Neural cell (in vitro differentiated cells): ENCODE measurements around the gene TMEM132E. TPM values are rescaled to one million over a fixed set of nuclear protein-coding genes. Genes with fewer than 3 reads are reported as not detected.

Source experiments
- H2AFZ ChIP-seq: fragments of 200-600, 300-800 bp; sonication (generic), shearing (Covaris generic); 2 replicates; pipeline ENCODE4 v1.6.0; 2014; ENCODE audit warnings: low read depth, mild to moderate bottlenecking, antibody characterized with exemption, low read length, moderate library complexity
- H3F3A ChIP-seq: fragments of 200-600 bp; shearing (Covaris generic); 2 replicates; pipeline ENCODE4 v1.6.1; 2016; ENCODE audit warnings: mild to moderate bottlenecking, moderate library complexity, mixed read lengths, antibody characterized with exemption, low read length; ENCODE audit not compliant: insufficient read depth, poor library complexity, severe bottlenecking
- H3K27ac ChIP-seq: fragments of 200-600, 300-800 bp; sonication (generic), shearing (Covaris generic); 2 replicates; pipeline ENCODE4 v1.5.1; 2014; ENCODE audit warnings: mild to moderate bottlenecking, low read length, moderate library complexity
- H3K27me3 ChIP-seq: fragments of 300-800, 200-600 bp; sonication (generic), shearing (Covaris generic); 2 replicates; pipeline ENCODE4 v1.6.0; 2014; ENCODE audit warnings: mild to moderate bottlenecking, low read depth, low read length, moderate library complexity; ENCODE audit not compliant: insufficient read depth
- H3K36me3 ChIP-seq: fragments of 300-800, 200-600 bp; sonication (generic), shearing (Covaris generic); 2 replicates; pipeline ENCODE4 v1.5.1; 2014; ENCODE audit warnings: mild to moderate bottlenecking, antibody characterized with exemption, low read length, moderate library complexity; ENCODE audit not compliant: insufficient read depth
- H3K4me2 ChIP-seq: fragments of 300-800, 200-600 bp; sonication (generic), shearing (Covaris generic); 2 replicates; pipeline ENCODE4 v1.6.0; 2014; ENCODE audit warnings: mild to moderate bottlenecking, low read length
- H3K4me3 ChIP-seq: fragments of 300-800, 200-600 bp; sonication (generic), shearing (Covaris generic); 2 replicates; pipeline ENCODE4 v1.5.1; 2014; ENCODE audit warnings: mild to moderate bottlenecking, low read length, moderate library complexity
- H3K79me2 ChIP-seq: fragments of 200-600 bp; shearing (Covaris generic); replicated peaks from 2 replicates; pipeline ENCODE4 v1.6.0; 2014; ENCODE audit warnings: mild to moderate bottlenecking, low read length, moderate library complexity; ENCODE audit not compliant: insufficient read depth
- H3K9ac ChIP-seq: fragments of 300-800, 200-600 bp; sonication (generic), shearing (Covaris generic); 2 replicates; pipeline ENCODE4 v1.6.1; 2016; ENCODE audit warnings: mild to moderate bottlenecking, low read length, mixed read lengths
- H3K9me2 ChIP-seq: fragments of 200-600 bp; shearing (Covaris generic); 2 replicates; pipeline ENCODE4 v1.6.1; 2016; ENCODE audit warnings: mild to moderate bottlenecking, low read length, mixed read lengths; ENCODE audit not compliant: insufficient read depth
- H3K9me3 ChIP-seq: fragments of 200-600, 300-800 bp; sonication (generic), shearing (Covaris generic); 2 replicates; pipeline ENCODE4 v1.6.1; 2016; ENCODE audit warnings: mild to moderate bottlenecking, mixed run types, low read length, moderate library complexity, mixed read lengths
- H4K20me1 ChIP-seq: fragments of 200-600 bp; shearing (Covaris generic); 2 replicates; pipeline ENCODE4 v1.6.1; 2016; ENCODE audit warnings: mild to moderate bottlenecking, mixed run types; ENCODE audit not compliant: insufficient read depth
- EP300 ChIP-seq: fragments of 450-650 bp; conservative IDR thresholded peaks from 2 replicates; pipeline ENCODE4 v1.6.1; 2014; ENCODE audit warnings: antibody characterized with exemption, mild to moderate bottlenecking, moderate library complexity; ENCODE audit not compliant: poor library complexity, severe bottlenecking
- EZH2 ChIP-seq: fragments of 200-600, 300-800 bp; shearing (Covaris generic), sonication (generic); IDR thresholded peaks from 2 replicates; pipeline ENCODE4 v1.6.1; 2014; ENCODE audit warnings: antibody characterized with exemption, low read length, borderline replicate concordance, mild to moderate bottlenecking; ENCODE audit not compliant: insufficient read depth, poor library complexity, severe bottlenecking
- MXI1 ChIP-seq: fragments of 450-650 bp; conservative IDR thresholded peaks from 2 replicates; pipeline ENCODE4 v1.6.1; 2014; ENCODE audit warnings: antibody characterized with exemption, mild to moderate bottlenecking; ENCODE audit not compliant: poor library complexity, severe bottlenecking
- POLR2AphosphoS5 ChIP-seq: IDR thresholded peaks from 2 replicates; pipeline ENCODE4 v1.6.1; 2012
- RAD21 ChIP-seq: fragments of 450-650 bp; conservative IDR thresholded peaks from 2 replicates; pipeline ENCODE4 v1.6.1; 2014; ENCODE audit warnings: antibody characterized with exemption, mild to moderate bottlenecking, moderate library complexity
- SMC3 ChIP-seq: fragments of 450-650 bp; conservative IDR thresholded peaks from 2 replicates; pipeline ENCODE4 v1.6.1; 2014; ENCODE audit warnings: antibody characterized with exemption, mild to moderate bottlenecking, moderate library complexity; ENCODE audit not compliant: poor library complexity
- TAF1 ChIP-seq: IDR thresholded peaks from 2 replicates; pipeline ENCODE4 v1.6.1; 2012; ENCODE audit warnings: low read depth
- polyA plus RNA-seq: library from polyadenylated mRNA; depleted of rRNA; stranded (reverse); fragments of >200 nt; gene quantifications from 2 replicates; pipeline ENCODE4 v1.2.3, GENCODE V29; 2014
- TF ChIP-seq, protein P1 (sequence below): IDR thresholded peaks from 2 replicates; pipeline ENCODE4 v1.6.1; 2012; ENCODE audit warnings: borderline replicate concordance
- TF ChIP-seq, protein P2 (sequence below): fragments of 450-650 bp; IDR thresholded peaks from 2 replicates; pipeline ENCODE4 v1.5.1; 2014; ENCODE audit warnings: antibody characterized with exemption, mild to moderate bottlenecking, moderate library complexity; ENCODE audit not compliant: poor library complexity, severe bottlenecking

The TMEM132E gene
- polyA plus RNA-seq, 1 donor from 2014 or later, result 1.8 TPM

DNA sequence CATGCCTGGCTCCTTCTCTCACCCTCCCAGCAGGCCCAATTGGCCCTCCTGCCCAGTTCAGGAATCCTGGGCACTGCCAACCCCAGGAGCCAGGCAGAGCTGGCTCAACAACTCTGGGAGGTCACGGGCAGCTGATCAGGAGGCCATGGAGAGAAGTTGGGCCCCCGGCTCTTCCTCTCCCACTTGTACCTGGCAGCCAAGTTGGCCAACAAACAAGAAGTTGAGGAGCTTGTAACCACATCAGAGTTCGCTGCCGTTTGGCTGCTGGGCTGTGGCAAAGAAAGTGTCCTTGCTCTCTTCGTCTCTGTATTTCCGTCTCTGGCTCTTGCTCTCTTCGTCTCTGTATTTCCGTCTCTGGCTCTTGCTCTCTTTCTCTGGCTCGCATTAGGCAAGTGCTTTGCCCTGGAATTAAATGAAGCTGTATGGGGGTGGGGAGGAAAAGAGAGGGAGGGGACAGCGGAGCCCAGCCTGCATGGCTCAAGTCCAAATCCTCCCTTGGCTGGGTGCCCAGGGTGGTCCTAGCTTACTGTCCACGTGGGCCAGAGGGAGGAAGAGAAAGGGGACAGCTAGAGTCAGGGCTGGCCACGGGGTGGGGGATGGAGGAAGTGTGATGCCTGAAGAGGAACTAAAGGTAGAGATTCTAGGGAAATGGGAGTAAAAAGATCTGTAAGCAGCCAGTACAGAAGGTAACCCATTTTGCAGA is 7.8 kb upstream of the TMEM132E start:
- Histone ChIP-seq H3F3A (no peaks in the 10 kb centered on the region), H3K9me3 (no peaks in the 10 kb centered on the region), H3K27ac (no peak overlapping the region), H2AFZ (no peak overlapping the region), H3K36me3 (no peaks in the 10 kb centered on the region), H3K4me2 (no peak overlapping the region), H3K9me2 (no peaks in the 10 kb centered on the region), H3K9ac (no peak overlapping the region), H3K79me2 (no peaks in the 10 kb centered on the region), H4K20me1 (no peaks in the 10 kb centered on the region), H3K4me3 (no peak overlapping the region), H3K27me3 (no peaks in the 10 kb centered on the region)
- TF ChIP-seq EP300 (no peak), SMC3 (no peak), MXI1 (no peak), EZH2 (no peak)
- TF ChIP-seq, protein P1, sequence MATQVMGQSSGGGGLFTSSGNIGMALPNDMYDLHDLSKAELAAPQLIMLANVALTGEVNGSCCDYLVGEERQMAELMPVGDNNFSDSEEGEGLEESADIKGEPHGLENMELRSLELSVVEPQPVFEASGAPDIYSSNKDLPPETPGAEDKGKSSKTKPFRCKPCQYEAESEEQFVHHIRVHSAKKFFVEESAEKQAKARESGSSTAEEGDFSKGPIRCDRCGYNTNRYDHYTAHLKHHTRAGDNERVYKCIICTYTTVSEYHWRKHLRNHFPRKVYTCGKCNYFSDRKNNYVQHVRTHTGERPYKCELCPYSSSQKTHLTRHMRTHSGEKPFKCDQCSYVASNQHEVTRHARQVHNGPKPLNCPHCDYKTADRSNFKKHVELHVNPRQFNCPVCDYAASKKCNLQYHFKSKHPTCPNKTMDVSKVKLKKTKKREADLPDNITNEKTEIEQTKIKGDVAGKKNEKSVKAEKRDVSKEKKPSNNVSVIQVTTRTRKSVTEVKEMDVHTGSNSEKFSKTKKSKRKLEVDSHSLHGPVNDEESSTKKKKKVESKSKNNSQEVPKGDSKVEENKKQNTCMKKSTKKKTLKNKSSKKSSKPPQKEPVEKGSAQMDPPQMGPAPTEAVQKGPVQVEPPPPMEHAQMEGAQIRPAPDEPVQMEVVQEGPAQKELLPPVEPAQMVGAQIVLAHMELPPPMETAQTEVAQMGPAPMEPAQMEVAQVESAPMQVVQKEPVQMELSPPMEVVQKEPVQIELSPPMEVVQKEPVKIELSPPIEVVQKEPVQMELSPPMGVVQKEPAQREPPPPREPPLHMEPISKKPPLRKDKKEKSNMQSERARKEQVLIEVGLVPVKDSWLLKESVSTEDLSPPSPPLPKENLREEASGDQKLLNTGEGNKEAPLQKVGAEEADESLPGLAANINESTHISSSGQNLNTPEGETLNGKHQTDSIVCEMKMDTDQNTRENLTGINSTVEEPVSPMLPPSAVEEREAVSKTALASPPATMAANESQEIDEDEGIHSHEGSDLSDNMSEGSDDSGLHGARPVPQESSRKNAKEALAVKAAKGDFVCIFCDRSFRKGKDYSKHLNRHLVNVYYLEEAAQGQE, result no peak

DNA sequence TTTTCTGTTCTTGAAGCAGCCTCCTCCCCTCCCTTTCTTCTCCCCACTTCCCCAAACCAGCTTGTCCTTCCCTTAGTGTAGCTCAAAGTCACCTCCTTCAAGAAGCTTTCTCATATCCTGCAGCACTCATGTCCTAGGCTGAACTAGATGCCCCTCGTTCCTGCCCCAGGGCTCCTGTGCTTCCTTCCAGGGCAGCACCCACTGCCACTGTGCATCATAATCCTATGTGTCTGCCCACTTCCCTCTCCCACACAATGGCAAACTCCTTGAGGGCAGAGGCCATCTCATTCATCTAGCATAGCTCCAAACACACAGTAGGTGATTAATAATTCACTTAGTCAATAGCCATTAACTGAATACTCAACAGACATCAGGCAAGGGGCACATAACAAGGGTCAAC is 6.9 kb upstream of the TMEM132E start:
- Histone ChIP-seq H3K9me2 (no peaks in the 10 kb centered on the region), H3K4me2 (no peak overlapping the region), H3K27ac (no peak overlapping the region), H3K36me3 (no peaks in the 10 kb centered on the region), H4K20me1 (no peaks in the 10 kb centered on the region), H3K79me2 (no peaks in the 10 kb centered on the region), H3K4me3 (no peak overlapping the region), H3K9ac (no peak overlapping the region), H3F3A (no peaks in the 10 kb centered on the region), H3K9me3 (no peaks in the 10 kb centered on the region), H3K27me3 (no peaks in the 10 kb centered on the region), H2AFZ (no peak overlapping the region)
- TF ChIP-seq, protein P2, sequence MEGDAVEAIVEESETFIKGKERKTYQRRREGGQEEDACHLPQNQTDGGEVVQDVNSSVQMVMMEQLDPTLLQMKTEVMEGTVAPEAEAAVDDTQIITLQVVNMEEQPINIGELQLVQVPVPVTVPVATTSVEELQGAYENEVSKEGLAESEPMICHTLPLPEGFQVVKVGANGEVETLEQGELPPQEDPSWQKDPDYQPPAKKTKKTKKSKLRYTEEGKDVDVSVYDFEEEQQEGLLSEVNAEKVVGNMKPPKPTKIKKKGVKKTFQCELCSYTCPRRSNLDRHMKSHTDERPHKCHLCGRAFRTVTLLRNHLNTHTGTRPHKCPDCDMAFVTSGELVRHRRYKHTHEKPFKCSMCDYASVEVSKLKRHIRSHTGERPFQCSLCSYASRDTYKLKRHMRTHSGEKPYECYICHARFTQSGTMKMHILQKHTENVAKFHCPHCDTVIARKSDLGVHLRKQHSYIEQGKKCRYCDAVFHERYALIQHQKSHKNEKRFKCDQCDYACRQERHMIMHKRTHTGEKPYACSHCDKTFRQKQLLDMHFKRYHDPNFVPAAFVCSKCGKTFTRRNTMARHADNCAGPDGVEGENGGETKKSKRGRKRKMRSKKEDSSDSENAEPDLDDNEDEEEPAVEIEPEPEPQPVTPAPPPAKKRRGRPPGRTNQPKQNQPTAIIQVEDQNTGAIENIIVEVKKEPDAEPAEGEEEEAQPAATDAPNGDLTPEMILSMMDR, result no peak
- no peak for TF ChIP-seq TAF1
- TF ChIP-seq EZH2, result no peak
- TF ChIP-seq, protein P1, result no peak
- no peak for TF ChIP-seq POLR2AphosphoS5
- TF ChIP-seq MXI1, result no peak
- no peak for TF ChIP-seq EP300
- no peak for TF ChIP-seq RAD21
- no peak for TF ChIP-seq SMC3
